Endothelial cell of umbilical vein (primary cell): ENCODE data around the gene TCF20. TPM values are rescaled to one million over a fixed set of nuclear protein-coding genes. Genes with fewer than 3 reads are reported as not detected.

Experiments used
- BruUV-seq: library from RNA; stranded (reverse); fragments of 400-500 nt; replicated peaks from 2 replicates; lab custom pipeline; 2021; lab: Mats Ljungman, UMichigan
- CTCF ChIA-PET: fragments of 300-600, 350-600 bp; sonication (Branson Sonifier 250); formaldehyde crosslinking; loops from one replicate; lab custom pipeline; 2021; ENCODE audit warnings: antibody characterized with exemption, inconsistent platforms; lab: Charles Lee
- POLR2A ChIA-PET: fragments of 300-600, 350-600 bp; sonication (Branson Sonifier 250); formaldehyde crosslinking; loops from one replicate; lab custom pipeline; 2021; ENCODE audit warnings: antibody characterized with exemption, inconsistent platforms; lab: Charles Lee
- DNase-seq: peaks from one replicate; pipeline ENCODE4 v3.0.0-alpha.2; 2011; ENCODE audit warnings: low read depth, low spot score
- FAIRE-seq: peaks from 2 replicates; lab custom pipeline; 2011; peaks lifted over from hg19 to GRCh38; lab: Jason Lieb, UNC
- H2AFZ ChIP-seq: 2 replicates; pipeline ENCODE4 v1.6.0; 2012; ENCODE audit warnings: low read depth, low read length, control low read depth, inconsistent platforms
- H3K27ac ChIP-seq: 2 replicates; pipeline ENCODE4 v1.5.1; 2011; ENCODE audit warnings: low read depth, mild to moderate bottlenecking, control low read depth, low read length, moderate library complexity; ENCODE audit not compliant: insufficient read depth
- H3K27me3 ChIP-seq, 2 experiments: 2 replicates each; pipeline versions ENCODE4 v1.6.0 to v1.6.1; 2011; ENCODE audit warnings: low read length in 2 of 2, mixed read lengths in 1 of 2; ENCODE audit not compliant: control insufficient read depth in 2 of 2, insufficient read depth in 2 of 2
- H3K36me3 ChIP-seq, 2 experiments: 2 replicates in 1 of 2; 3 replicates in 1 of 2; pipeline ENCODE4 v1.5.1; 2011; ENCODE audit warnings: low read length in 2 of 2, mild to moderate bottlenecking in 1 of 2, moderate library complexity in 1 of 2; ENCODE audit not compliant: control insufficient read depth in 2 of 2, insufficient read depth in 2 of 2; ENCODE audit errors: extremely low read depth in 1 of 2
- H3K4me1 ChIP-seq: 3 replicates; pipeline ENCODE4 v1.5.1; 2011; ENCODE audit warnings: mild to moderate bottlenecking, low read length; ENCODE audit not compliant: control insufficient read depth, insufficient read depth; ENCODE audit errors: extremely low read depth
- H3K4me2 ChIP-seq: 2 replicates; pipeline ENCODE4 v1.6.1; 2011; ENCODE audit warnings: low read length, control low read depth, mixed read lengths; ENCODE audit not compliant: insufficient read depth
- H3K4me3 ChIP-seq, 3 experiments: fragments of 200-600 bp in 1 of 3; sonication (generic), shearing (Covaris generic) in 1 of 3; replicated peaks in 1 of 3; 2 replicates each; pipeline ENCODE4 v1.5.1; 2011 to 2016; ENCODE audit warnings: control low read depth in 3 of 3, low read length in 3 of 3, mild to moderate bottlenecking in 2 of 3, inconsistent platforms in 1 of 3, low read depth in 1 of 3, moderate library complexity in 1 of 3; ENCODE audit not compliant: insufficient read depth in 1 of 3
- H3K79me2 ChIP-seq: 2 replicates; pipeline ENCODE4 v1.6.0; 2012; ENCODE audit warnings: low read length, inconsistent platforms; ENCODE audit not compliant: control insufficient read depth, insufficient read depth
- H3K9ac ChIP-seq: replicated peaks from 2 replicates; pipeline ENCODE3; 2011; ENCODE audit warnings: low read length, control low read depth; ENCODE audit not compliant: insufficient read depth; ENCODE audit errors: extremely low read depth
- H3K9me1 ChIP-seq: replicated peaks from 3 replicates; pipeline ENCODE4 v1.6.0; 2011; ENCODE audit warnings: mild to moderate bottlenecking, low read length; ENCODE audit not compliant: control insufficient read depth, insufficient read depth; ENCODE audit errors: extremely low read depth
- H3K9me3 ChIP-seq: replicated peaks from 2 replicates; pipeline ENCODE4 v1.5.1; 2012; ENCODE audit warnings: low read length, inconsistent platforms; ENCODE audit not compliant: control insufficient read depth, insufficient read depth
- H4K20me1 ChIP-seq: replicated peaks from 2 replicates; pipeline ENCODE3; 2011; ENCODE audit warnings: mild to moderate bottlenecking, low read length; ENCODE audit not compliant: control insufficient read depth, insufficient read depth; ENCODE audit errors: extremely low read depth
- CTCF ChIP-seq, 2 donors: IDR thresholded peaks; 1 replicate in 1 of 2; 2 replicates in 1 of 2; pipeline ENCODE4 v1.5.1; 2011; ENCODE audit warnings: low read length in 2 of 2, mild to moderate bottlenecking in 2 of 2, moderate library complexity in 2 of 2, control low read depth in 1 of 2, inconsistent platforms in 1 of 2, low read depth in 1 of 2; ENCODE audit not compliant: insufficient read depth in 1 of 2; ENCODE audit errors: extremely low read depth in 1 of 2
- EZH2 ChIP-seq: IDR thresholded peaks from 2 replicates; pipeline ENCODE4 v1.6.1; 2012; ENCODE audit warnings: borderline replicate concordance, low read depth, mild to moderate bottlenecking, moderate library complexity, low read length, inconsistent platforms; ENCODE audit not compliant: severe bottlenecking
- FOS ChIP-seq: IDR thresholded peaks from 2 replicates; pipeline ENCODE4 v1.6.1; 2011; ENCODE audit warnings: mild to moderate bottlenecking, low read length, moderate library complexity, borderline replicate concordance; ENCODE audit not compliant: insufficient read depth
- GATA2 ChIP-seq: IDR thresholded peaks from 2 replicates; pipeline ENCODE4 v1.7.0; 2011; ENCODE audit warnings: low read depth, mild to moderate bottlenecking, moderate library complexity, mixed read lengths, low read length; ENCODE audit not compliant: insufficient read length, insufficient read depth
- JUN ChIP-seq: IDR thresholded peaks from 2 replicates; pipeline ENCODE4 v1.6.1; 2011; ENCODE audit warnings: borderline replicate concordance, low read depth; ENCODE audit not compliant: insufficient read length, insufficient read depth
- MYC ChIP-seq: IDR thresholded peaks from one replicate; pipeline ENCODE4 v1.6.1; 2011; ENCODE audit warnings: mild to moderate bottlenecking, low read depth, low read length
- POLR2A ChIP-seq: IDR thresholded peaks from 2 replicates; pipeline ENCODE4 v1.6.1; 2012; ENCODE audit warnings: low read depth, mild to moderate bottlenecking, control low read depth, low read length
- POLR2AphosphoS5 ChIP-seq: IDR thresholded peaks from 2 replicates; pipeline ENCODE4 v1.6.1; 2012; ENCODE audit warnings: low read depth, mild to moderate bottlenecking, control low read depth, low read length, moderate library complexity; ENCODE audit not compliant: insufficient read depth
- dilution Hi-C: fragments of 300-500 bp; cut with MboI; formaldehyde crosslinking; loops from one replicate; pipeline ENCODE4 v1.15.0; 2019; ENCODE audit warnings: low sequenced_read_pairs; ENCODE audit not compliant: extremely low pct_ligation_motif_present
- intact Hi-C: fragments of 100-400 bp; cut with micrococcal nuclease; formaldehyde crosslinking; loops from one replicate; pipeline ENCODE4 v1.10.0; 2022
- polyA plus RNA-seq, 4 experiments: library from polyadenylated mRNA; depleted of rRNA in 3 of 4; stranded (reverse) in 3 of 4; unstranded in 1 of 4; fragments of >200 nt; gene quantifications; 2 replicates each; pipeline versions ENCODE4 v1.2.1 to v1.2.3, GENCODE V29; 2011 to 2012; ENCODE audit warnings: missing spikeins in 1 of 4
- total RNA-seq: library from RNA; stranded (reverse); gene quantifications from 2 replicates; pipeline ENCODE4 v1.2.3, GENCODE V29; 2021
- TF ChIP-seq, protein P1 (sequence below): IDR thresholded peaks from 2 replicates; pipeline ENCODE4 v1.6.1; 2011; ENCODE audit not compliant: insufficient read depth, insufficient read length

Gene TCF20
- total and polyA plus RNA-seq, 2 donors (not counting 3 experiments of a cell fraction or from before 2014, with no cell fraction given), result 11.2 to 36.7 TPM

DNA sequence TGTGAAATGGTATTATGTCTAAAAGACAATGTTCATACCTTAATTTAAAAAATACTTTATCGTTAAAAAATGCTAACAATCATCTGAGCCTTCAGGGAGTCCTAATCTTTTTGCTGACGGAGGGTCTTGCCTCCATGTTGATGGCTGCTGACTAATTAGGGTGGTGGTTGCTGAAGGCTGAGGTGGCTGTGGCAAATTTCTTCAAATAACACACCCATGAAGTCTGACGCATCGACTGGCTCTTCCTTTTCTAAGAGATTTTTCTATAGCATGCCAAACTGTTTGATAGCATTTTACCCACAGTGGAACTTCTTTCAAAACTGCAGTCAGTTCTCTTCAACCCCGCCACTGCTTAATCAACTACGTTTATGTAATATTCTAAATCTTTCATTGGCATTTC, 33.6 kb downstream of the TCF20 start:
- ChIA-PET CTCF (no interaction called here), POLR2A (no interaction called here)
- no peaks in the 10 kb centered on the region for H3K9me1 ChIP-seq
- intact Hi-C loops, result no loop called here
- no peak overlapping the region for H3K4me2 ChIP-seq
- DNase-seq (no peak), FAIRE-seq (no peak)
- no peak overlapping the region for H3K4me3 ChIP-seq
- no peaks in the 10 kb centered on the region for H3K36me3 ChIP-seq
- H3K27ac ChIP-seq, result no peak overlapping the region
- peaks cover 3% of the 10 kb centered on the region for H4K20me1 ChIP-seq
- H3K4me1 ChIP-seq, result no peaks in the 10 kb centered on the region
- H3K9me3 ChIP-seq, result no peaks in the 10 kb centered on the region
- H3K79me2 ChIP-seq, result peaks cover 45% of the 10 kb centered on the region
- H3K27me3 ChIP-seq, result no peaks in the 10 kb centered on the region
- dilution Hi-C loops, result no loop called here
- H2AFZ ChIP-seq, result no peak overlapping the region
- no TSS peak for BruUV-seq
- H3K9ac ChIP-seq, result no peak overlapping the region
- TF ChIP-seq, protein P1, sequence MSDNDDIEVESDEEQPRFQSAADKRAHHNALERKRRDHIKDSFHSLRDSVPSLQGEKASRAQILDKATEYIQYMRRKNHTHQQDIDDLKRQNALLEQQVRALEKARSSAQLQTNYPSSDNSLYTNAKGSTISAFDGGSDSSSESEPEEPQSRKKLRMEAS, result no peak
- TF ChIP-seq POLR2A, result no peak
- TF ChIP-seq GATA2, result no peak
- TF ChIP-seq POLR2AphosphoS5, result no peak
- TF ChIP-seq JUN, result no peak
- no peak for TF ChIP-seq FOS
- TF ChIP-seq MYC, result no peak
- TF ChIP-seq CTCF (IDR thresholded peaks at IDR 0.05; ENCODE audit: extremely low read depth in 1 of 2, insufficient read depth in 1 of 2, low read depth in 1 of 2, low read length in 2 of 2), result no peak
- no peak for TF ChIP-seq EZH2
